ENCODE results near the gene SND1. TPM values are rescaled to one million over a fixed set of nuclear protein-coding genes. Genes with fewer than 3 reads are reported as not detected.

The SND1 gene
- total RNA-seq, 2 experiments from 2014 or later: 193 to 214 TPM

Small RNA genes within 50 kb of the gene (microRNA-seq; reads per million reads assigned to microRNA genes)
- gene MIR593 (ENCODE audit: borderline replicate concordance): not detected

Other genes starting within 250 kb of the SND1 start
- 10 to 100 TPM; 11.5 to 13.9 TPM for gene GCC1, start 66.6 kb upstream of the SND1 start, total RNA-seq
- gene ARF5, start 63.8 kb upstream of the SND1 start, total RNA-seq: 100 to 1,000 TPM; 113 to 115 TPM
- gene FSCN3, start 58.5 kb upstream of the SND1 start, total RNA-seq: under 1 TPM; 0.62 to 0.83 TPM
- gene PAX4, start 34.1 kb upstream of the SND1 start, total RNA-seq: not detected